ENCODE results near the gene PDK3. TPM values are rescaled to one million over a fixed set of nuclear protein-coding genes. Genes with fewer than 3 reads are reported as not detected.

PDK3 gene
- total RNA-seq, 2 experiments from 2014 or later = 22.6 to 35.1 TPM

DNA sequence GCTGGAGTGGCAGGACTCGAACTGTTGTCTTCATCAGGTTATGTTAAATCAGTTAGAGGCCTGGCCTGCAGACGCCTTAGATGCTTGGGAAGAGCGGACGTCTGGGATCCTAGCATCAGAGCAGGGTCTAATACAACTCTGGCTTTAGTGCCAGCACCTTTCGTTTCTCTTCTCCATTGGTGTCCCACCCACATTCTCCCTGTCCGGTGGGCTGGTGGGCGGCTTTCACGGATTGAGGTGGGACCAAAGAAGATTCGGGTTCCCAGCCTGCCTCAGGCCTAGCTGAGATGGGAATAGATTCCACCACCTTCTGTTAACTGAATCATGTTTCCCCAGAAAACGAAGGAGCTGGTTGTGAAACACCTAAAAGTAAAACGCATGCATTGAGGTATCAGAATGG, 939 bp downstream of the PDK3 start:
- Histone ChIP-seq H3K9me2 (ENCODE audit: insufficient read depth, low read length) (no peaks in the 10 kb centered on the region), H3K4me2 (ENCODE audit: low read length) (peak overlapping the region; percentile 93), H3K9me3 (ENCODE audit: low read length) (no peaks in the 10 kb centered on the region), H3K79me2 (ENCODE audit: insufficient read depth, low read depth, low read length) (peaks cover 36% of the 10 kb centered on the region; the same call in 1 of the 2 replicates), H2AFZ (ENCODE audit: low read length) (no peak overlapping the region), H3K27ac (ENCODE audit: low read depth, low read length, poor library complexity, severe bottlenecking) (no peak overlapping the region), H4K20me1 (ENCODE audit: insufficient read depth, low read length) (peaks cover 7% of the 10 kb centered on the region; the same call in 1 of the 2 replicates), H3K36me3 (ENCODE audit: insufficient read depth, low read length) (no peaks in the 10 kb centered on the region), H3K4me1 (ENCODE audit: insufficient read depth, low read length, poor library complexity, severe bottlenecking) (peaks cover 54% of the 10 kb centered on the region), H3K4me3 (ENCODE audit: low read depth, low read length, poor library complexity, severe bottlenecking) (peak overlapping the region; percentile 92)
- TSS peak; percentile 67 for BruUV-seq (replicated peaks)
- ChIA-PET CTCF (ENCODE audit: unreplicated experiment) (no interaction called here), POLR2A (interaction anchor here (0.9 to 4.3 kb wide), 4 partner anchors 8 to 75 kb away, joined by 3 to 29 read pairs (median 6); no protein-coding TSS in a partner anchor)
- intact Hi-C loops (cut with micrococcal nuclease; ENCODE audit: unreplicated experiment) = loop anchor here (10.0 kb wide), 1 partner anchor 229 kb away; the partner anchor contains the start of gene POLA1
- DNase-seq (ENCODE audit: low spot score) = no peak
- TF ChIP-seq EZH2phosphoT487 (IDR thresholded peaks at IDR 0.05; ENCODE audit: borderline replicate concordance, low read depth, low read length) = no peak
- TF ChIP-seq, protein P1, sequence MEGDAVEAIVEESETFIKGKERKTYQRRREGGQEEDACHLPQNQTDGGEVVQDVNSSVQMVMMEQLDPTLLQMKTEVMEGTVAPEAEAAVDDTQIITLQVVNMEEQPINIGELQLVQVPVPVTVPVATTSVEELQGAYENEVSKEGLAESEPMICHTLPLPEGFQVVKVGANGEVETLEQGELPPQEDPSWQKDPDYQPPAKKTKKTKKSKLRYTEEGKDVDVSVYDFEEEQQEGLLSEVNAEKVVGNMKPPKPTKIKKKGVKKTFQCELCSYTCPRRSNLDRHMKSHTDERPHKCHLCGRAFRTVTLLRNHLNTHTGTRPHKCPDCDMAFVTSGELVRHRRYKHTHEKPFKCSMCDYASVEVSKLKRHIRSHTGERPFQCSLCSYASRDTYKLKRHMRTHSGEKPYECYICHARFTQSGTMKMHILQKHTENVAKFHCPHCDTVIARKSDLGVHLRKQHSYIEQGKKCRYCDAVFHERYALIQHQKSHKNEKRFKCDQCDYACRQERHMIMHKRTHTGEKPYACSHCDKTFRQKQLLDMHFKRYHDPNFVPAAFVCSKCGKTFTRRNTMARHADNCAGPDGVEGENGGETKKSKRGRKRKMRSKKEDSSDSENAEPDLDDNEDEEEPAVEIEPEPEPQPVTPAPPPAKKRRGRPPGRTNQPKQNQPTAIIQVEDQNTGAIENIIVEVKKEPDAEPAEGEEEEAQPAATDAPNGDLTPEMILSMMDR (conservative IDR thresholded peaks at IDR 0.05; ENCODE audit: low read length) = no peak

- peaks cover 51% of the 10 kb centered on the region for H3K79me2 ChIP-seq (ENCODE audit: insufficient read depth, low read depth, low read length)
- peak overlapping the region; percentile 93 for H3K4me2 ChIP-seq (ENCODE audit: low read length)
- H3K9me2 ChIP-seq (ENCODE audit: insufficient read depth, low read length) = no peaks in the 10 kb centered on the region
- no peak overlapping the region for H3K27ac ChIP-seq (ENCODE audit: low read depth, low read length, poor library complexity, severe bottlenecking)
- CTCF ChIA-PET (ENCODE audit: unreplicated experiment) = no interaction called here
- no peak overlapping the region for H3K4me3 ChIP-seq (ENCODE audit: low read depth, low read length, poor library complexity, severe bottlenecking)
- H2AFZ ChIP-seq (ENCODE audit: low read length) = no peak overlapping the region
- DNase-seq (ENCODE audit: low spot score) = no peak
- peaks cover 7% of the 10 kb centered on the region; the same call in 1 of the 2 replicates for H4K20me1 ChIP-seq (ENCODE audit: insufficient read depth, low read length)
- H3K4me1 ChIP-seq (ENCODE audit: insufficient read depth, low read length, poor library complexity, severe bottlenecking) = peaks cover 42% of the 10 kb centered on the region
- POLR2A ChIA-PET = no interaction called here
- intact Hi-C loops (cut with micrococcal nuclease; ENCODE audit: unreplicated experiment) = loop anchor here (10.0 kb wide), 1 partner anchor 227 kb away; the partner anchor contains the start of gene POLA1
- TF ChIP-seq, protein P1 (conservative IDR thresholded peaks at IDR 0.05; ENCODE audit: low read length) = no peak
- TF ChIP-seq EZH2phosphoT487 (IDR thresholded peaks at IDR 0.05; ENCODE audit: borderline replicate concordance, low read depth, low read length) = no peak
- H3K36me3 ChIP-seq (ENCODE audit: insufficient read depth, low read length) = no peaks in the 10 kb centered on the region
- BruUV-seq (replicated peaks) = no TSS peak
- no peaks in the 10 kb centered on the region for H3K9me3 ChIP-seq (ENCODE audit: low read length)
These were observed 3.2 kb downstream of the PDK3 start for GRCh38 chrX:24468245-24468644.

- H3K79me2 ChIP-seq (ENCODE audit: insufficient read depth, low read depth, low read length) = peaks cover 60% of the 10 kb centered on the region
- no TSS peak for BruUV-seq (replicated peaks)
- H4K20me1 ChIP-seq (ENCODE audit: insufficient read depth, low read length) = peaks cover 5% of the 10 kb centered on the region; the same call in 1 of the 2 replicates
- CTCF ChIA-PET (ENCODE audit: unreplicated experiment) = no interaction called here
- no peak for DNase-seq (ENCODE audit: low spot score)
- H2AFZ ChIP-seq (ENCODE audit: low read length) = no peak overlapping the region
- H3K9me2 ChIP-seq (ENCODE audit: insufficient read depth, low read length) = no peaks in the 10 kb centered on the region
- POLR2A ChIA-PET = interaction anchor here (0.8 to 1.1 kb wide), 3 partner anchors 9 to 27 kb away, joined by 3 to 5 read pairs (median 3); no protein-coding TSS in a partner anchor
- no peaks in the 10 kb centered on the region for H3K36me3 ChIP-seq (ENCODE audit: insufficient read depth, low read length)
- intact Hi-C loops (cut with micrococcal nuclease; ENCODE audit: unreplicated experiment) = no loop called here
- H3K4me1 ChIP-seq (ENCODE audit: insufficient read depth, low read length, poor library complexity, severe bottlenecking) = peaks cover 38% of the 10 kb centered on the region
- TF ChIP-seq EZH2phosphoT487 (IDR thresholded peaks at IDR 0.05; ENCODE audit: borderline replicate concordance, low read depth, low read length) = no peak
- TF ChIP-seq, protein P1 (conservative IDR thresholded peaks at IDR 0.05; ENCODE audit: low read length) = no peak
- H3K4me2 ChIP-seq (ENCODE audit: low read length) = peak overlapping the region; percentile 31
- no peak overlapping the region for H3K4me3 ChIP-seq (ENCODE audit: low read depth, low read length, poor library complexity, severe bottlenecking)
- H3K27ac ChIP-seq (ENCODE audit: low read depth, low read length, poor library complexity, severe bottlenecking) = no peak overlapping the region
- H3K9me3 ChIP-seq (ENCODE audit: low read length) = no peaks in the 10 kb centered on the region
These were observed 6.7 kb downstream of the PDK3 start for GRCh38 chrX:24471808-24472207.
